Glutamatergic neuron (in vitro differentiated cells): ENCODE measurements around the gene NFU1. TPM values are rescaled to one million over a fixed set of nuclear protein-coding genes. Genes with fewer than 3 reads are reported as not detected.

Experiments
- DNase-seq: peaks from one replicate; pipeline ENCODE4 v3.0.0; 2022
- H3K27ac Mint-ChIP-seq: one replicate; pipeline ENCODE4 v1.8.0; 2020; ENCODE audit warnings: mild to moderate bottlenecking, mixed read lengths, inconsistent platforms; ENCODE audit not compliant: unreplicated experiment
- H3K27me3 Mint-ChIP-seq: one replicate; pipeline ENCODE4 v1.8.0; 2020; ENCODE audit warnings: mild to moderate bottlenecking, moderate library complexity, mixed read lengths, inconsistent platforms; ENCODE audit not compliant: unreplicated experiment
- H3K36me3 Mint-ChIP-seq: one replicate; pipeline ENCODE4 v1.8.0; 2020; ENCODE audit warnings: mild to moderate bottlenecking, mixed read lengths, inconsistent platforms; ENCODE audit not compliant: unreplicated experiment
- H3K4me1 Mint-ChIP-seq: one replicate; pipeline ENCODE4 v1.8.0; 2020; ENCODE audit warnings: mild to moderate bottlenecking, low read depth, mixed read lengths, inconsistent platforms; ENCODE audit not compliant: unreplicated experiment
- H3K4me3 Mint-ChIP-seq: one replicate; pipeline ENCODE4 v1.8.0; 2020; ENCODE audit warnings: mild to moderate bottlenecking, mixed read lengths, inconsistent platforms; ENCODE audit not compliant: unreplicated experiment
- H3K9me3 Mint-ChIP-seq: one replicate; pipeline ENCODE4 v1.8.0; 2020; ENCODE audit warnings: mild to moderate bottlenecking, moderate library complexity, mixed read lengths, inconsistent platforms; ENCODE audit not compliant: unreplicated experiment
- CTCF ChIP-seq: fragments of 200-600 bp; sonication (generic); IDR thresholded peaks from one replicate; pipeline ENCODE4 v1.5.0; 2021; ENCODE audit not compliant: partially characterized antibody, unreplicated experiment
- total RNA-seq: library from RNA; stranded (reverse); fragmentation: NEBNext Ultra II Directional; extraction: Animal tissue kit (Norgen Biotek cat#: 25700); gene quantifications from one replicate; pipeline ENCODE4 v1.2.1, GENCODE V29; 2021; ENCODE audit not compliant: unreplicated experiment

NFU1 gene
- total RNA-seq, 1 donor from 2014 or later, result 40.0 TPM

DNA sequence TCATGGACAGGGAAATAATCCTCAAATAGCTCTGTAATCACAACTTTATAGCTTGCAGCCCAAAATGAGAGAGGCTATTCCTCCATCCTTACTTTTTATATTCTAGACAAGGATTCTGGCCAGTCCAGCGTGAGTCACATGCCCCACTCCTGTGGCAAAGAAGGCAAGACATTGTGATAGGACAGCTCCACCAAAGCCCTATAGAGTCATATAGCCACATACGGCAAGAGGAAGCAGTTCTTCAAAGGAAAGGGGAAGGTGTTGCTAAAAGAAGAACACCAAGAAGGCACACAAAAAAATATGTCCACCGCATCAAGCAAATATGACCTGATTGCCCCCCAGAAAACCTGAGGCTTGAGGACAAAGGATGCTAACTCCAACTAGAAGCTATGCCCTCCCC lies 46.8 kb downstream of the NFU1 start:
- Mint-ChIP-seq H3K4me3 (no peak overlapping the region), H3K36me3 (peaks cover 7% of the 10 kb centered on the region)
- DNase-seq, result no peak

GRCh38 chr2:69390001-69390400 lies 47.2 kb downstream of the NFU1 start:
- peaks cover 2% of the 10 kb centered on the region for H3K4me1 Mint-ChIP-seq
- H3K27ac Mint-ChIP-seq, result no peak overlapping the region
- H3K4me3 Mint-ChIP-seq, result no peak overlapping the region
- H3K27me3 Mint-ChIP-seq, result peaks cover 2% of the 10 kb centered on the region
- no peak for TF ChIP-seq CTCF
- H3K9me3 Mint-ChIP-seq, result peaks cover 2% of the 10 kb centered on the region
- DNase-seq, result no peak
- peaks cover 7% of the 10 kb centered on the region for H3K36me3 Mint-ChIP-seq

More for the DNA sequence above, 46.8 kb downstream of the NFU1 start:
- TF ChIP-seq CTCF, result no peak
- H3K9me3 Mint-ChIP-seq, result peaks cover 2% of the 10 kb centered on the region
- peaks cover 2% of the 10 kb centered on the region for H3K4me1 Mint-ChIP-seq
- H3K27ac Mint-ChIP-seq, result no peak overlapping the region
- H3K27me3 Mint-ChIP-seq, result peaks cover 2% of the 10 kb centered on the region

DNA sequence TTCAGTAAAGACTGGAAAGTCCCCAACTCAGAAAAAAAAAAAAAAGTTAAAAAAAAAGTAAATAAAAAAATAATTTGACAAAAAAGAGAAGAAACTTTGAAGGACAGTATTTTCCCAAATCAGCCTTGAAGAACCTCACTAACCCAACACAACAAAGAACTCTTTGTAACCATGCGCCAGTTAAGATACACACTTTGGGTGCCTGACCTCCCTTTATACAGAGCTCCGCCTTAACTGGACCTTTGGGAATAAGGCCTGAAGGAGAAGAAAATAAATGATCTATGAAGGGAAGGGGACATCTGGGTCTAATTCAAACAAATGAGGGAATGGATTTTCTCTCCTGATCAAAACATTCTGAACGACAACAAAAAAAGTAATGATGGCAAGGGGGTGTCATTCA lies 48.0 kb downstream of the NFU1 start:
- Mint-ChIP-seq H3K9me3 (peaks cover 2% of the 10 kb centered on the region), H3K36me3 (peaks cover 4% of the 10 kb centered on the region), H3K4me3 (no peak overlapping the region), H3K27ac (no peak overlapping the region), H3K27me3 (peaks cover 2% of the 10 kb centered on the region), H3K4me1 (peaks cover 2% of the 10 kb centered on the region)
- no peak for TF ChIP-seq CTCF
- DNase-seq, result no peak

GRCh38 chr2:69387770-69388481 lies 49.3 kb downstream of the NFU1 start:
- DNase-seq, result no peak
- H3K27me3 Mint-ChIP-seq, result peaks cover 2% of the 10 kb centered on the region
- no peaks in the 10 kb centered on the region for H3K36me3 Mint-ChIP-seq
- TF ChIP-seq CTCF, result no peak
- H3K9me3 Mint-ChIP-seq, result peaks cover 2% of the 10 kb centered on the region
- peaks cover 2% of the 10 kb centered on the region for H3K4me1 Mint-ChIP-seq
- peak overlapping the region; percentile 91 for H3K4me3 Mint-ChIP-seq
- H3K27ac Mint-ChIP-seq, result peak overlapping the region; percentile 48

GRCh38 chr2:69386789-69387734 lies 50.2 kb downstream of the NFU1 start, which contains the start of gene GFPT1:
Gene GFPT1 (minus strand): TSS chr2:69387227. CDS start chr2:69387071, 156 bp downstream.
- peak within 1 kb of the TSS; percentile 77 for H3K27ac Mint-ChIP-seq
- no peaks in the 10 kb centered on the region for H3K36me3 Mint-ChIP-seq
- peaks cover 2% of the 10 kb centered on the region for H3K4me1 Mint-ChIP-seq
- H3K27me3 Mint-ChIP-seq, result peaks cover 2% of the 10 kb centered on the region
- peaks cover 2% of the 10 kb centered on the region for H3K9me3 Mint-ChIP-seq
- DNase-seq, result peak; percentile 95
- no peak for TF ChIP-seq CTCF
- H3K4me3 Mint-ChIP-seq, result peak within 1 kb of the TSS; percentile 91
